DOHH2 (cell line): ENCODE data around the gene SFTA2.

Experiments
- H3F3A ChIP-seq: fragments of 200-600 bp; sonication (generic), shearing (Covaris generic); 2 replicates; pipeline ENCODE4 v1.6.0; 2016; ENCODE audit warnings: antibody characterized with exemption, mild to moderate bottlenecking; ENCODE audit not compliant: control insufficient read depth, insufficient read depth
- H3K27ac ChIP-seq: fragments of 200-600 bp; sonication (generic); 2 replicates; pipeline ENCODE4 v1.5.1; 2014; ENCODE audit warnings: low read depth, mild to moderate bottlenecking, low read length, moderate library complexity
- H3K27me3 ChIP-seq: fragments of 200-600 bp; sonication (generic); 2 replicates; pipeline ENCODE4 v1.6.1; 2014; ENCODE audit warnings: mild to moderate bottlenecking, low read length, mixed read lengths; ENCODE audit not compliant: control insufficient read depth
- H3K36me3 ChIP-seq: fragments of 200-600 bp; sonication (generic); 2 replicates; pipeline ENCODE4 v1.6.1; 2014; ENCODE audit warnings: mild to moderate bottlenecking, low read length, moderate library complexity, mixed read lengths; ENCODE audit not compliant: control insufficient read depth
- H3K4me1 ChIP-seq: fragments of 200-600 bp; sonication (generic); 2 replicates; pipeline ENCODE4 v1.6.1; 2014; ENCODE audit warnings: mild to moderate bottlenecking, low read length, mixed read lengths; ENCODE audit not compliant: control insufficient read depth
- H3K4me2 ChIP-seq: fragments of 200-600 bp; sonication (generic); 2 replicates; pipeline ENCODE4 v1.6.0; 2014; ENCODE audit warnings: mild to moderate bottlenecking, low read length, moderate library complexity
- H3K4me3 ChIP-seq: fragments of 200-600 bp; sonication (generic); 2 replicates; pipeline ENCODE4 v1.5.1; 2014; ENCODE audit warnings: mild to moderate bottlenecking, low read length, mixed read lengths
- H3K79me2 ChIP-seq: fragments of 200-600 bp; sonication (generic); 2 replicates; pipeline ENCODE4 v1.6.1; 2014; ENCODE audit warnings: mild to moderate bottlenecking, low read length, mixed read lengths; ENCODE audit not compliant: control insufficient read depth
- H3K9me2 ChIP-seq: fragments of 200-600 bp; sonication (generic); replicated peaks from 2 replicates; pipeline ENCODE4 v1.6.1; 2014; ENCODE audit warnings: mild to moderate bottlenecking, low read length, mixed read lengths; ENCODE audit not compliant: control insufficient read depth
- H3K9me3 ChIP-seq: fragments of 200-600 bp; sonication (generic); 2 replicates; pipeline ENCODE4 v1.6.1; 2014; ENCODE audit warnings: antibody characterized with exemption, low read length, mixed read lengths; ENCODE audit not compliant: control insufficient read depth, insufficient read depth
- H4K20me1 ChIP-seq: fragments of 200-600 bp; sonication (generic); 2 replicates; pipeline ENCODE4 v1.6.0; 2014; ENCODE audit warnings: low read depth, mild to moderate bottlenecking, antibody characterized with exemption, low read length, moderate library complexity; ENCODE audit not compliant: control insufficient read depth, insufficient read depth
- EZH2phosphoT487 ChIP-seq: fragments of 200-600 bp; sonication (generic); IDR thresholded peaks from 2 replicates; pipeline ENCODE4 v1.6.1; 2017; ENCODE audit warnings: borderline replicate concordance, mild to moderate bottlenecking, antibody characterized with exemption, low read length, moderate library complexity, mixed read lengths
- TF ChIP-seq, protein P1 (sequence below): fragments of 200-600 bp; sonication (generic); IDR thresholded peaks from one replicate; pipeline ENCODE4 v1.5.1; 2014; ENCODE audit warnings: antibody characterized with exemption, mild to moderate bottlenecking, low read depth, low read length; ENCODE audit not compliant: poor library complexity, severe bottlenecking

SFTA2 gene

DNA sequence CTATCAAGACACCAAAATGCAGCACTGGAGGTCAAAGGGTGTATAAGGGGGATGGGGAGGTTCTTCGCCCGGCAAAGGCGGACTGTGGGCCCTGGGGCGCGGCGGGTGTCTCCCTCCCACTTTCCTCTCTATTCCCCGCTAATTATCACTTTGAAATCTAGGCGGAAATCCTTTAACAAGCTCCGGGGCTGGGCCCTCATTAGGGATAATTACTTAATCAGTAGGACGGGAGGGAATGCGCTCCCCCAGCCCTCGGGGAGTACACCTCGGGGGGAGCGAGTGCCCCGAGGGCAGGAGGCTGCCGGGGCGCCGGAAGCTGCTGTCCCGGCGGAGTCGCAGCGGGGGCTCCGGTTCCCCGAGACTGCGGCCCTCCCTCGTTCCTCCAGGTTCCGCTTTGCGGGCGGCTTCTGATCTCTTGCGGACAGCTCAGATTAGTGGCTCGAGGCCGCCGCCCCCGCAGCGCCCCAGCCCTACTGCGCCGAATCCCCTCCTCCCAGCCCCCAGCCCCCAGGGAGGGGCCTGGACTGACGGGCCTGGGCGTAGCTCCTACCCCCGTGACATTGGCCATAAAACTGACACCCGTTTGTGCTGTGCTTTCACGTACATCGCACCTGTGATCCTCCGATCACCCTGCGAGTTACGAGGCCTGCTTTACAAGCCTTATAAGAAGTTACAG lies 23.5 kb upstream of the SFTA2 start:
- no peaks in the 10 kb centered on the region for H4K20me1 ChIP-seq
- no peaks in the 10 kb centered on the region for H3K79me2 ChIP-seq
- H3K36me3 ChIP-seq = no peaks in the 10 kb centered on the region
- H3K9me3 ChIP-seq = no peaks in the 10 kb centered on the region
- no peaks in the 10 kb centered on the region for H3K9me2 ChIP-seq
- no peak for TF ChIP-seq EZH2phosphoT487
- TF ChIP-seq, protein P1, sequence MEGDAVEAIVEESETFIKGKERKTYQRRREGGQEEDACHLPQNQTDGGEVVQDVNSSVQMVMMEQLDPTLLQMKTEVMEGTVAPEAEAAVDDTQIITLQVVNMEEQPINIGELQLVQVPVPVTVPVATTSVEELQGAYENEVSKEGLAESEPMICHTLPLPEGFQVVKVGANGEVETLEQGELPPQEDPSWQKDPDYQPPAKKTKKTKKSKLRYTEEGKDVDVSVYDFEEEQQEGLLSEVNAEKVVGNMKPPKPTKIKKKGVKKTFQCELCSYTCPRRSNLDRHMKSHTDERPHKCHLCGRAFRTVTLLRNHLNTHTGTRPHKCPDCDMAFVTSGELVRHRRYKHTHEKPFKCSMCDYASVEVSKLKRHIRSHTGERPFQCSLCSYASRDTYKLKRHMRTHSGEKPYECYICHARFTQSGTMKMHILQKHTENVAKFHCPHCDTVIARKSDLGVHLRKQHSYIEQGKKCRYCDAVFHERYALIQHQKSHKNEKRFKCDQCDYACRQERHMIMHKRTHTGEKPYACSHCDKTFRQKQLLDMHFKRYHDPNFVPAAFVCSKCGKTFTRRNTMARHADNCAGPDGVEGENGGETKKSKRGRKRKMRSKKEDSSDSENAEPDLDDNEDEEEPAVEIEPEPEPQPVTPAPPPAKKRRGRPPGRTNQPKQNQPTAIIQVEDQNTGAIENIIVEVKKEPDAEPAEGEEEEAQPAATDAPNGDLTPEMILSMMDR = no peak
- H3K27ac ChIP-seq = no peak overlapping the region
- H3K4me2 ChIP-seq = peak overlapping the region; percentile 67
- peaks cover 64% of the 10 kb centered on the region for H3K27me3 ChIP-seq
- H3K4me1 ChIP-seq = peaks cover 13% of the 10 kb centered on the region
- peak overlapping the region; percentile 56 for H3K4me3 ChIP-seq
- no peaks in the 10 kb centered on the region for H3F3A ChIP-seq

- H3F3A ChIP-seq = no peaks in the 10 kb centered on the region
- H3K36me3 ChIP-seq = no peaks in the 10 kb centered on the region
- no peaks in the 10 kb centered on the region for H4K20me1 ChIP-seq
- peaks cover 13% of the 10 kb centered on the region for H3K4me1 ChIP-seq
- TF ChIP-seq EZH2phosphoT487 = no peak
- no peaks in the 10 kb centered on the region for H3K9me3 ChIP-seq
- peaks cover 64% of the 10 kb centered on the region for H3K27me3 ChIP-seq
- no peaks in the 10 kb centered on the region for H3K9me2 ChIP-seq
- peak overlapping the region; percentile 67 for H3K4me2 ChIP-seq
- H3K27ac ChIP-seq = no peak overlapping the region
- peak overlapping the region; percentile 56 for H3K4me3 ChIP-seq
- H3K79me2 ChIP-seq = no peaks in the 10 kb centered on the region
Measured at GRCh38 chr6:30954631-30955366, 22.8 kb upstream of the SFTA2 start.

GRCh38 chr6:30951907-30952469 lies 20.0 kb upstream of the SFTA2 start:
- no peak for TF ChIP-seq EZH2phosphoT487
- TF ChIP-seq, protein P1 = no peak
- Histone ChIP-seq H3F3A (no peaks in the 10 kb centered on the region), H3K4me2 (no peak overlapping the region), H3K4me3 (no peak overlapping the region), H3K9me2 (no peaks in the 10 kb centered on the region), H3K4me1 (peaks cover 13% of the 10 kb centered on the region), H3K36me3 (no peaks in the 10 kb centered on the region), H3K27ac (no peak overlapping the region), H4K20me1 (no peaks in the 10 kb centered on the region), H3K79me2 (no peaks in the 10 kb centered on the region), H3K9me3 (no peaks in the 10 kb centered on the region), H3K27me3 (peaks cover 61% of the 10 kb centered on the region)

GRCh38 chr6:30948811-30949210 lies 16.8 kb upstream of the SFTA2 start:
- Histone ChIP-seq H3K4me2 (no peak overlapping the region), H3K9me2 (no peaks in the 10 kb centered on the region), H3K4me1 (no peaks in the 10 kb centered on the region), H3K4me3 (no peak overlapping the region), H3K79me2 (no peaks in the 10 kb centered on the region), H3K9me3 (no peaks in the 10 kb centered on the region), H3K27ac (no peak overlapping the region), H3K27me3 (peaks cover 42% of the 10 kb centered on the region), H4K20me1 (no peaks in the 10 kb centered on the region), H3F3A (no peaks in the 10 kb centered on the region), H3K36me3 (no peaks in the 10 kb centered on the region)
- TF ChIP-seq, protein P1 = no peak
- TF ChIP-seq EZH2phosphoT487 = no peak
